OCI-LY1 (cell line): Measurements from ENCODE around the gene KLHDC4.
"Not testable (repeated sequence)": the region's sequence is repeated elsewhere in the genome, so short reads cannot be mapped to it uniquely, and the experiment has no call there.

Experiments
- H2AFZ ChIP-seq: fragments of 200-600 bp; sonication (generic), shearing (Covaris generic); 2 replicates; pipeline ENCODE4 v1.6.0; 2014; ENCODE audit warnings: antibody characterized with exemption, mild to moderate bottlenecking, low read length
- H3F3A ChIP-seq: fragments of 200-600 bp; sonication (generic), shearing (Covaris generic); 2 replicates; pipeline ENCODE4 v1.6.0; 2014; ENCODE audit warnings: mild to moderate bottlenecking, antibody characterized with exemption, low read length, moderate library complexity; ENCODE audit not compliant: insufficient read depth
- H3K27ac ChIP-seq: fragments of 200-600 bp; sonication (generic); 2 replicates; pipeline ENCODE4 v1.5.1; 2014; ENCODE audit warnings: low read length, mixed run types, mild to moderate bottlenecking, low read depth; ENCODE audit not compliant: poor library complexity, severe bottlenecking
- H3K27me3 ChIP-seq: fragments of 200-600 bp; sonication (generic); 2 replicates; pipeline ENCODE4 v1.6.0; 2014; ENCODE audit warnings: antibody characterized with exemption, mild to moderate bottlenecking, low read length, moderate library complexity; ENCODE audit not compliant: insufficient read depth
- H3K36me3 ChIP-seq: fragments of 200-600 bp; sonication (generic); 2 replicates; pipeline ENCODE4 v1.6.1; 2014; ENCODE audit warnings: mild to moderate bottlenecking, antibody characterized with exemption, low read length, moderate library complexity, mixed read lengths; ENCODE audit not compliant: insufficient read depth
- H3K4me1 ChIP-seq: fragments of 200-600 bp; sonication (generic); 2 replicates; pipeline ENCODE4 v1.5.1; 2014; ENCODE audit warnings: mild to moderate bottlenecking, low read length, moderate library complexity; ENCODE audit not compliant: insufficient read depth, severe bottlenecking
- H3K4me2 ChIP-seq: fragments of 200-600 bp; sonication (generic), shearing (Covaris generic); 2 replicates; pipeline ENCODE4 v1.6.1; 2014; ENCODE audit warnings: low read length
- H3K4me3 ChIP-seq: fragments of 200-600 bp; sonication (generic); 2 replicates; pipeline ENCODE4 v1.5.1; 2014; ENCODE audit warnings: low read length, low read depth, mild to moderate bottlenecking, mixed read lengths; ENCODE audit not compliant: poor library complexity, severe bottlenecking
- H3K79me2 ChIP-seq: fragments of 200-600 bp; shearing (Covaris generic); 2 replicates; pipeline ENCODE4 v1.6.1; 2016; ENCODE audit warnings: mixed run types, low read length, mixed read lengths; ENCODE audit not compliant: insufficient read depth
- H3K9ac ChIP-seq: fragments of 200-600 bp; sonication (generic), shearing (Covaris generic); 2 replicates; pipeline ENCODE4 v1.6.1; 2014; ENCODE audit warnings: mild to moderate bottlenecking, low read length, mixed read lengths
- H3K9me2 ChIP-seq: fragments of 200-600 bp; sonication (generic), shearing (Covaris generic); 2 replicates; pipeline ENCODE4 v1.6.1; 2014; ENCODE audit warnings: low read depth, mild to moderate bottlenecking, low read length, mixed read lengths
- H3K9me3 ChIP-seq: fragments of 200-600 bp; shearing (Covaris generic); 2 replicates; pipeline ENCODE4 v1.6.1; 2014; ENCODE audit warnings: low read length, mixed read lengths
- H4K20me1 ChIP-seq: fragments of 200-600 bp; sonication (generic), shearing (Covaris generic); 2 replicates; pipeline ENCODE4 v1.6.0; 2016; ENCODE audit warnings: mild to moderate bottlenecking, low read length; ENCODE audit not compliant: insufficient read depth
- EZH2 ChIP-seq: fragments of 200-600 bp; sonication (generic), shearing (Covaris generic); IDR thresholded peaks from 2 replicates; pipeline ENCODE4 v1.8.0; 2017; ENCODE audit warnings: borderline replicate concordance, mixed run types, mild to moderate bottlenecking, antibody characterized with exemption, low read length, moderate library complexity, mixed read lengths
- TF ChIP-seq, protein P1 (sequence below): fragments of 200-600 bp; sonication (generic), shearing (Covaris generic); IDR thresholded peaks from 2 replicates; pipeline ENCODE4 v1.5.1; 2017; ENCODE audit warnings: mild to moderate bottlenecking, antibody characterized with exemption, low read length, moderate library complexity, mixed read lengths

The KLHDC4 gene

DNA sequence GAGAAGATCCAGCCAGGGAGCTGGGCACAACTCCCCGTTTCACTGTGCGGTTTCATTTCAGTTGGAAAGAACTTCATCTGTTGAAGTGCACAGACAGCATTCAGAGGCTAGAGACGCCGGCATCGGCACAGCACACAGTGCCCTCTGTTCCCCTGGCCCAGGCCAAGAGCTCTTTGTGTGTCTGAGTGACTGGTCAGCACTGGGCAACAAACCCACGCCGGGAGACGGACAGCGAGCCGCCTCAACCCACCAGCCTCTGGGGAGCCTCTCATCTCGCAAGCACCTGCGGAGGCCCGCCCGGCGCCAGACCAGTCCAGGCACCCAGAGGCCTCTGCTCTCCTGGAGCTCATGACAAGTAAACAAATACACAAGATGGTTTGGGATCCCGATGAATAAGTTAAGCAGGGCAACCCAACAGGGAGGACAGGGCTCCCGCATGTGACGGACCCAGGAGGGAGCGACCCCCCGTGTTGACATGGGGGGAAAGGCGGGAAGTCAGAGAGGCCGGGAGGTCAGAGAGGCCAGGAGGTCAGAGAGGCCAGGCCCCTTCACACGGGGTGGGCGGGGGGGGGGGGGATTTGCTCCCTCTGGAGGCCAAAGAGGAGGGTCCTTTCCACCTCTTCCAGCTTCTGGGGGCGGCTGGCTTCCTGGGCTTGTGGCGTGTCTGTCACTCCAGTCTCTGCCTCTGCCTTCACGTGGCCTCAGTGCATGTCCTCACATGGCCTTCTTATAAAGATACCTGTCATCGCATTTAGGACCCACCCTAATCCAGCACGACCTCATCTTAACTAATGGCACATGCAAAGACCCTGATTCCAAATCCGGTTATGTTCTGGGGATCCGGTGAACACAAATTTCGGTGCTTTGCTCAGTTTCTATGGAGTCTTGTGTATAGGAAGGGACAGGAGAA lies 25.8 kb upstream of the KLHDC4 start:
- H3K79me2 ChIP-seq = no peaks in the 10 kb centered on the region
- H3K9ac ChIP-seq = no peak overlapping the region
- no peaks in the 10 kb centered on the region for H3K9me2 ChIP-seq
- no peaks in the 10 kb centered on the region for H3K9me3 ChIP-seq
- H3K27me3 ChIP-seq = no peaks in the 10 kb centered on the region; the same call in 1 of the 2 replicates
- H3K4me2 ChIP-seq = no peak overlapping the region
- H3K27ac ChIP-seq = no peak overlapping the region
- TF ChIP-seq EZH2 = no peak
- TF ChIP-seq, protein P1, sequence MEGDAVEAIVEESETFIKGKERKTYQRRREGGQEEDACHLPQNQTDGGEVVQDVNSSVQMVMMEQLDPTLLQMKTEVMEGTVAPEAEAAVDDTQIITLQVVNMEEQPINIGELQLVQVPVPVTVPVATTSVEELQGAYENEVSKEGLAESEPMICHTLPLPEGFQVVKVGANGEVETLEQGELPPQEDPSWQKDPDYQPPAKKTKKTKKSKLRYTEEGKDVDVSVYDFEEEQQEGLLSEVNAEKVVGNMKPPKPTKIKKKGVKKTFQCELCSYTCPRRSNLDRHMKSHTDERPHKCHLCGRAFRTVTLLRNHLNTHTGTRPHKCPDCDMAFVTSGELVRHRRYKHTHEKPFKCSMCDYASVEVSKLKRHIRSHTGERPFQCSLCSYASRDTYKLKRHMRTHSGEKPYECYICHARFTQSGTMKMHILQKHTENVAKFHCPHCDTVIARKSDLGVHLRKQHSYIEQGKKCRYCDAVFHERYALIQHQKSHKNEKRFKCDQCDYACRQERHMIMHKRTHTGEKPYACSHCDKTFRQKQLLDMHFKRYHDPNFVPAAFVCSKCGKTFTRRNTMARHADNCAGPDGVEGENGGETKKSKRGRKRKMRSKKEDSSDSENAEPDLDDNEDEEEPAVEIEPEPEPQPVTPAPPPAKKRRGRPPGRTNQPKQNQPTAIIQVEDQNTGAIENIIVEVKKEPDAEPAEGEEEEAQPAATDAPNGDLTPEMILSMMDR = no peak
- peaks cover 14% of the 10 kb centered on the region for H3K4me1 ChIP-seq
- no peaks in the 10 kb centered on the region for H3K36me3 ChIP-seq
- H3F3A ChIP-seq = no peaks in the 10 kb centered on the region
- no peak overlapping the region for H3K4me3 ChIP-seq
- H4K20me1 ChIP-seq = no peaks in the 10 kb centered on the region
- no peak overlapping the region for H2AFZ ChIP-seq

DNA sequence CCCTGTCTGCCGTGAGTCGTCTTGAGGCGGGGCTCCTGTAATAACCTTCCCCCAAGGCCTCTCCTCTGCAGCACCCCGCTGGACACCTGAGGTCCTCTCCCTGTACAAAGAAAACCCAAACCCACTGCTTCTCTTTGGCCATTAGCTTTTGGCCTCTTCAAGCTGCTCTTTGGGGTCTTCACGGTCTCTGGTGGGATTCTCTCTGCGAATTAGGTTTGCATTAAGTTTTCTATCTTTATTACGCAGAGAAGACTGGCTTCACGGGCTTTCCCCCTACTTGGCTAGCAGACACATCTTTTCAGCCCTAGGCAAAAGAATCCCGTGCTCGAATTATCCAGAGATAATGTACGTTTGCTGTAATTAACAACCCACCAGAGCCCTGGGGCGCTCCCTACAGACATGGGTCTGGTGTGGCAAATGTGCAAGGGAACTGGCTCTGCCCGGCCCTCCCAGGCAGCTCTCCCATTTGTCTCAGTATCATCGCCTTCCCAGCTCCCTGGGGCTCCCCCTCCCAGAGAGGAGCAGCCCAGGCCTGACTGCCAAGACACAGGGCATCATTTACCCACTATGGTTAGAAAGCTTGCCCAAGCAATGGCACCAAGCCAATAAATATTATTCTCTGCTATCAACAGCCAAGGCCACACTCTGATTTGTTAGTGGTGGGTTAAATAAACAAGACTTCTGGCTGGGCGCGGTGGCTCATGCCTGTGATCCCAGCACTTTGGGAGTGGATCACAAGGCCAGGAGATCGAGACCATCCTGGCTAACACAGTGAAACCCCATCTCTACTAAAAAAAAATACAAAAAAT lies 24.7 kb upstream of the KLHDC4 start:
- TF ChIP-seq, protein P1 = no peak
- TF ChIP-seq EZH2 = no peak
- Histone ChIP-seq H3K9me3 (no peaks in the 10 kb centered on the region), H3K4me1 (peaks cover 14% of the 10 kb centered on the region), H3F3A (no peaks in the 10 kb centered on the region), H4K20me1 (no peaks in the 10 kb centered on the region), H3K4me2 (no peak overlapping the region), H3K9me2 (no peaks in the 10 kb centered on the region), H2AFZ (no peak overlapping the region), H3K79me2 (no peaks in the 10 kb centered on the region), H3K9ac (no peak overlapping the region), H3K36me3 (no peaks in the 10 kb centered on the region), H3K27me3 (no peaks in the 10 kb centered on the region; the same call in 1 of the 2 replicates), H3K4me3 (no peak overlapping the region), H3K27ac (no peak overlapping the region)

DNA sequence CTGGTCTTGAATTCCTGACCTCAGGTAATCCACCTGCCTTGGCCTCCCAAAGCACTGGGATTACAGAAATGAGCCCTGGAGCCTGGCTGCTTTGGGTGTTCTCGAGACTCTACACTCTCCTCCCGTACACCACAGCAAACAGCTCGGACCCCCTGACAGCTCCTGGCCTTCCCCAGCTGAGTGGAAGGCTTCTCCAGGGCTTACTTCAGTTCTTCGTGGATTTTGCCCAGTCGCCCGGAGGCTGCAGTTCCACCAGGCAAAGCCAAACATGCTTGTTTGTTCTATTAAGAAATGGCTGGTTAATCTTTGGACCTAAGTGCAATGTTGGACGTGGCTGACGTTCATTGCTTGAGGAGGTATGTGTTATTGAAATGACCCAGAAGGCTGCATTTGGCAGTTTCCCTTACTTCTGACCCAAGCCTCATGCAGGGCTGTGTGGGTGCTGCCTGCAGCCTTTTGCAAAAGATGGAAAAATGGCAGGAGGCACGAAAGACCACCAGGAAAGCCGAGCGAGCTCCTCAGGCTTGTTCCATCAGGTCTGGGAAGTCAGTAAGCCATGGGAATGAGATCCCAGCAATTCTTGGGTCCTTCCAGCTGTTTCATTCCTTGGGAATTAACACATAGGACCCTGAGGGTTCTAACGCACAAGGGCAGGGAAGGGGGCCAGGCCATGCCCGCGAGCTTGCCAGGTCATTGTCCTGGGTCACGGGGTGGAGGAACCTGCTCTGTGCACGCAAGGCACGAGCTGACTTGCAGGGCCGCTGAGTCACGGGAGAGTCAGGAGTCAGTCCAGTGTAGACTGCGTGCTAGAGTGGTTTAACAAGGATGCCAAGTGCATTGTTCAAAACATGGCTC lies 23.9 kb upstream of the KLHDC4 start:
- no peak overlapping the region for H3K27ac ChIP-seq
- H3K36me3 ChIP-seq = no peaks in the 10 kb centered on the region
- H3K79me2 ChIP-seq = no peaks in the 10 kb centered on the region
- H3F3A ChIP-seq = no peaks in the 10 kb centered on the region
- no peaks in the 10 kb centered on the region for H3K27me3 ChIP-seq
- peaks cover 10% of the 10 kb centered on the region for H3K4me1 ChIP-seq
- no peaks in the 10 kb centered on the region for H4K20me1 ChIP-seq
- H3K4me3 ChIP-seq = no peak overlapping the region
- no peaks in the 10 kb centered on the region for H3K9me2 ChIP-seq
- H3K9me3 ChIP-seq = no peaks in the 10 kb centered on the region
- H2AFZ ChIP-seq = no peak overlapping the region
- H3K9ac ChIP-seq = no peak overlapping the region
- no peak overlapping the region for H3K4me2 ChIP-seq
- TF ChIP-seq, protein P1 = no peak
- no peak for TF ChIP-seq EZH2

DNA sequence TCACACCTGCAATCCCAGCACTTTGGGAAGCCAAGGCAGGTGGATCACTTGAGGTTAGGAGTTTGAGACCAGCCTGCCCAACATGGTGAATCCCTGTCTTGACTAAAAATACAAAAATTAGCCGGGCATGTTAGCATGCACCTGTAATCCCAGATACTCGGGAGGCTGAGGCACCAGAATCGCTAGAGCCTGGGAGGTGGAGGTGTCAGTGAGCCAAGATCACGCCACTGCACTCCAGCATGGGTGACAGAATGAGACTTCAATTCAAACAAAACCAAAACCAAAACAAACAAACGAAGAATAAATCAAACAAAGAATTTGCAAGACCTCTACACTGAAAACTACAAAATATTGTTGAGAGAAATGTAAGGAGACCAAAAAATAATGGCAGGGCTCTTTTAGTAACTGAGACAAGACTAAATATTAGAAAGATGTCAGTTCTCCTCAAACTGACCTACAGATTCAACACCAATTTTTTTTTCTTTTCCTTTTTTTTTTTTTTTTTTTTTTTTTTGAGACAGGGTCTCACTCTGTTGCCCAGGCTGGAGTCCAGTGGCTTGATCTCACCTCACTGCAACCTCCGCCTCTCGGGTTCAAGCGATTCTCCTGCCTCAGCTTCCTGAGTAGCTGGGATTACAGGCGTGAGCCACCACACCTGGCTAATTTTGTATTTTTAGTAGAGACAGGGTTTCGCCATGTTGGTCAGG lies 23.1 kb upstream of the KLHDC4 start:
- not testable (repeated sequence) for H3K9ac ChIP-seq, H4K20me1 ChIP-seq, H3K79me2 ChIP-seq, H3K4me2 ChIP-seq, H3K4me1 ChIP-seq, H3F3A ChIP-seq, H2AFZ ChIP-seq, H3K9me3 ChIP-seq, H3K27me3 ChIP-seq, H3K36me3 ChIP-seq, H3K4me3 ChIP-seq, H3K9me2 ChIP-seq, H3K27ac ChIP-seq
